Hepatocyte (in vitro differentiated cells): ENCODE measurements around the gene STXBP5L.
"Not testable (repeated sequence)": the region's sequence is repeated elsewhere in the genome, so short reads cannot be mapped to it uniquely, and the experiment has no call there.

ENCODE experiments used
- EZH2 ChIP-seq: fragments of 200-600 bp; sonication (generic); IDR thresholded peaks from 2 replicates; pipeline ENCODE4 v1.6.1; 2016; ENCODE audit warnings: antibody characterized with exemption, mild to moderate bottlenecking, borderline replicate concordance
- TF ChIP-seq, protein P1 (sequence below): fragments of 200-600 bp; sonication (generic); IDR thresholded peaks from 2 replicates; pipeline ENCODE4 v1.5.1; 2016; ENCODE audit warnings: antibody characterized with exemption, mild to moderate bottlenecking; ENCODE audit not compliant: poor library complexity

DNA sequence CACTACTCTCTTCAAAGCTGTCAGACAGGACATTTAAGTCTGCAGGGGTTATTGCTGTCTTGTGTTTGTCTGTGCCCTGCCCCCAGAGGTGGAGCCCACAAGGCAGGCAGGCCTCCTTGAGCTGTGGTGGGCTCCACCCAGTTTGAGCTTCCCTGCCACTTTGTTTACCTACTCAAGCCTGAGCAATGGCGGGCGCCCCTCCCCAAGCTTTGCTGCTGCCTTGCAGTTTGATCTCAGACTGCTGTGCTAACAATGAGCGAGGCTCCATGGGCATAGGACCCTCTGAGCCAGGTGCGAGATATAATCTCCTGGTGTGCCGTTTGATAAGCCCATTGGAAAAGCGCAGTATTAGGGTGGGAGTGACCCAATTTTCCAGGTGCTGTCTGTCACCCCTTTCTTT lies 6.3 kb upstream of the STXBP5L start:
- TF ChIP-seq, protein P1, sequence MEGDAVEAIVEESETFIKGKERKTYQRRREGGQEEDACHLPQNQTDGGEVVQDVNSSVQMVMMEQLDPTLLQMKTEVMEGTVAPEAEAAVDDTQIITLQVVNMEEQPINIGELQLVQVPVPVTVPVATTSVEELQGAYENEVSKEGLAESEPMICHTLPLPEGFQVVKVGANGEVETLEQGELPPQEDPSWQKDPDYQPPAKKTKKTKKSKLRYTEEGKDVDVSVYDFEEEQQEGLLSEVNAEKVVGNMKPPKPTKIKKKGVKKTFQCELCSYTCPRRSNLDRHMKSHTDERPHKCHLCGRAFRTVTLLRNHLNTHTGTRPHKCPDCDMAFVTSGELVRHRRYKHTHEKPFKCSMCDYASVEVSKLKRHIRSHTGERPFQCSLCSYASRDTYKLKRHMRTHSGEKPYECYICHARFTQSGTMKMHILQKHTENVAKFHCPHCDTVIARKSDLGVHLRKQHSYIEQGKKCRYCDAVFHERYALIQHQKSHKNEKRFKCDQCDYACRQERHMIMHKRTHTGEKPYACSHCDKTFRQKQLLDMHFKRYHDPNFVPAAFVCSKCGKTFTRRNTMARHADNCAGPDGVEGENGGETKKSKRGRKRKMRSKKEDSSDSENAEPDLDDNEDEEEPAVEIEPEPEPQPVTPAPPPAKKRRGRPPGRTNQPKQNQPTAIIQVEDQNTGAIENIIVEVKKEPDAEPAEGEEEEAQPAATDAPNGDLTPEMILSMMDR, result not testable (repeated sequence)
- not testable (repeated sequence) for TF ChIP-seq EZH2
